Measurements from ENCODE around the gene AHI1. TPM values are rescaled to one million over a fixed set of nuclear protein-coding genes. Genes with fewer than 3 reads are reported as not detected.

The AHI1 gene
- total RNA-seq, 2 experiments from 2014 or later: 21.1 to 27.5 TPM

GRCh38 chr6:135458051-135458450 lies 39.5 kb downstream of the AHI1 start:
- CTCF ChIA-PET: no interaction called here
- H3K27ac Mint-ChIP-seq: no peak overlapping the region
- peaks cover 5% of the 10 kb centered on the region for H3K36me3 Mint-ChIP-seq (ENCODE audit: low read depth)
- no peaks in the 10 kb centered on the region for H3K9me3 Mint-ChIP-seq
- intact Hi-C loops (cut with DNase I, micrococcal nuclease): loop anchor here in 1 of 2 experiments (10.0 kb wide), 1 partner anchor 217 kb away; no protein-coding TSS in a partner anchor
- H3K4me1 Mint-ChIP-seq (ENCODE audit: low read depth): no peaks in the 10 kb centered on the region
- no peaks in the 10 kb centered on the region for H3K27me3 ChIP-seq (ENCODE audit: control insufficient read depth in 1 of 2, insufficient read depth in 2 of 2, low read length in 2 of 2)
- ATAC-seq (ENCODE audit: poor library complexity): no peak
- no peaks in the 10 kb centered on the region for H3K36me3 ChIP-seq (ENCODE audit: insufficient read depth, low read length)
- POLR2A ChIA-PET: no interaction called here
- no peaks in the 10 kb centered on the region for H3K27me3 Mint-ChIP-seq
- no peaks in the 10 kb centered on the region for H3K4me1 ChIP-seq (ENCODE audit: insufficient read depth, low read length)
- TF ChIP-seq CTCF (IDR thresholded peaks at IDR 0.05): no peak
- DNase-seq: no peak
- H3K9me3 ChIP-seq (ENCODE audit: control insufficient read depth in 1 of 2, insufficient read depth in 1 of 2, low read length in 2 of 2): no peaks in the 10 kb centered on the region
- H3K4me3 ChIP-seq (ENCODE audit: low read length): no peak overlapping the region
- H3K27ac ChIP-seq (ENCODE audit: low read depth in 1 of 2, low read length in 2 of 2): no peak overlapping the region
- H3K4me3 Mint-ChIP-seq: no peak overlapping the region

DNA sequence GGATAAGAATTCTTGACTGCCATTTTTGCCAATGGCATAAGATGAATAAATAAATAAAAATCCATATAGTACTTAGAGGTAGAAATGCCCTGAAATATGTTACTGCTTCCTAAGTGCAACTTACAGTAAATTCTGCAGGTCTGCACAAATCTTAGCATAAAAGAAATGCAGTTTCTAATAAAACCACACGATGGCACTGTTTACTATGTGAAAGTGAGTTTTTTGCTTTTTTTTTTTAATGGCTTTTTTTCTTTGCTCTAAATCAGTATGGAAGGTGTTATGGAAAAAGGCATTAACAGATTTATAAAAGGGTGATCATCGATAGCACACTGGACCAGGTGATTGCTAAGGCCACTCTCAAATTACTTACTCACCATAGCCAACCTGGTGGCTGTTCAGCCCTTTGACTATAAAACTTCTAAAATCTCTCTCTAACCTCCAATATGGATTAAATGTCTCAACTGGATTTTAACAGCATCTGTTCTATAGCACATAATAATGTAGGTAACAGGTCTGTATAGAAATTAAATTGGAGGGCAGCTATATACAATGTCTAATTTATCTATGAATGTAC lies 45.8 kb downstream of the AHI1 start:
- no peaks in the 10 kb centered on the region for H3K4me1 ChIP-seq (ENCODE audit: insufficient read depth, low read length)
- no peaks in the 10 kb centered on the region for H3K36me3 ChIP-seq (ENCODE audit: insufficient read depth, low read length)
- H3K36me3 Mint-ChIP-seq (ENCODE audit: low read depth): peaks cover 2% of the 10 kb centered on the region
- CTCF ChIA-PET: interaction anchor here (0.7 to 1.8 kb wide), 3 partner anchors 29 to 774 kb away, joined by 4 read pairs; no protein-coding TSS in a partner anchor
- peak; percentile 86 for TF ChIP-seq CTCF (IDR thresholded peaks at IDR 0.05)
- no peak overlapping the region for H3K27ac Mint-ChIP-seq
- H3K9me3 Mint-ChIP-seq: no peaks in the 10 kb centered on the region
- no peaks in the 10 kb centered on the region for H3K9me3 ChIP-seq (ENCODE audit: control insufficient read depth in 1 of 2, insufficient read depth in 1 of 2, low read length in 2 of 2)
- H3K4me1 Mint-ChIP-seq (ENCODE audit: low read depth): no peaks in the 10 kb centered on the region
- no peak overlapping the region for H3K4me3 ChIP-seq (ENCODE audit: low read length)
- POLR2A ChIA-PET: no interaction called here
- H3K27me3 Mint-ChIP-seq: no peaks in the 10 kb centered on the region
- peak in 3 of 14 experiments; percentile 42 to 66 (median 64) for DNase-seq
- no peaks in the 10 kb centered on the region for H3K27me3 ChIP-seq (ENCODE audit: control insufficient read depth in 1 of 2, insufficient read depth in 2 of 2, low read length in 2 of 2)
- H3K27ac ChIP-seq (ENCODE audit: low read depth in 1 of 2, low read length in 2 of 2): no peak overlapping the region
- peak; percentile 54 for ATAC-seq (ENCODE audit: poor library complexity)
- no peak overlapping the region for H3K4me3 Mint-ChIP-seq
- intact Hi-C loops (cut with DNase I, micrococcal nuclease): loop anchor here (1.0 to 10.0 kb wide), 8 partner anchors 56 to 865 kb away; no protein-coding TSS in a partner anchor

DNA sequence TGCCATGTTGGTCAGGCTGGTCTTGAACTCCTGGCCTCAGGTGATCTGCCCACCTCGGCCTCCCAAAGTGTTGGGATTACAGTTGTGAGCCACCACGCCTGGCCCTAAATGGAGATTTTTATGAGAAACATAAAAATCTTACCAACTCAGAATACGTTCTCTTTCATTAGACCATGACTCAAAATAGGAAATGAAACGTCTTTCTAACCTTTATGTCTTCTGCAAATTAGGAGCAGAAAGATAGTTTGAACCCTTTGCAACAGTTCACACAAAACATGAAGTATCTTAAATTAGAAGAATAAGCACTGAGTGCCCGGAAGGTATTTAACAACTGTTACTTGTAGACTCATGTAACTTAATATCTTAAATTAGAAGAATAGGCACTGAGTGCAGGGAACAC lies 48.3 kb downstream of the AHI1 start:
- Histone ChIP-seq H3K4me1 (ENCODE audit: insufficient read depth, low read length) (no peaks in the 10 kb centered on the region), H3K27me3 (ENCODE audit: control insufficient read depth in 1 of 2, insufficient read depth in 2 of 2, low read length in 2 of 2) (no peaks in the 10 kb centered on the region), H3K36me3 (ENCODE audit: insufficient read depth, low read length) (no peaks in the 10 kb centered on the region), H3K4me3 (ENCODE audit: low read length) (no peak overlapping the region), H3K9me3 (ENCODE audit: control insufficient read depth in 1 of 2, insufficient read depth in 1 of 2, low read length in 2 of 2) (no peaks in the 10 kb centered on the region), H3K27ac (ENCODE audit: low read depth in 1 of 2, low read length in 2 of 2) (no peak overlapping the region)
- H3K27ac Mint-ChIP-seq: no peak overlapping the region
- no peak for ATAC-seq (ENCODE audit: poor library complexity)
- ChIA-PET POLR2A (no interaction called here), CTCF (interaction anchor here (1.0 to 1.4 kb wide), 3 partner anchors 11 to 778 kb away, joined by 3 to 4 read pairs (median 3); no protein-coding TSS in a partner anchor)
- H3K9me3 Mint-ChIP-seq: no peaks in the 10 kb centered on the region
- TF ChIP-seq CTCF (IDR thresholded peaks at IDR 0.05): no peak
- H3K27me3 Mint-ChIP-seq: no peaks in the 10 kb centered on the region
- DNase-seq: no peak
- H3K4me3 Mint-ChIP-seq: no peak overlapping the region
- no peaks in the 10 kb centered on the region for H3K4me1 Mint-ChIP-seq (ENCODE audit: low read depth)
- peaks cover 10% of the 10 kb centered on the region for H3K36me3 Mint-ChIP-seq (ENCODE audit: low read depth)
- intact Hi-C loops (cut with DNase I, micrococcal nuclease): no loop called here

All from CD4-positive, alpha-beta T cell (primary cell).